ENCODE results near the gene BCKDK.
A peak's percentile ranks its signal among the peaks of the same experiment; 100 is the strongest.
"Not testable (repeated sequence)": the region's sequence is repeated elsewhere in the genome, so short reads cannot be mapped to it uniquely, and the experiment has no call there.

Gene BCKDK

GRCh38 chr16:31100876-31101641 is 7.1 kb upstream of the BCKDK start:
- DNase-seq = not testable (repeated sequence)

DNA sequence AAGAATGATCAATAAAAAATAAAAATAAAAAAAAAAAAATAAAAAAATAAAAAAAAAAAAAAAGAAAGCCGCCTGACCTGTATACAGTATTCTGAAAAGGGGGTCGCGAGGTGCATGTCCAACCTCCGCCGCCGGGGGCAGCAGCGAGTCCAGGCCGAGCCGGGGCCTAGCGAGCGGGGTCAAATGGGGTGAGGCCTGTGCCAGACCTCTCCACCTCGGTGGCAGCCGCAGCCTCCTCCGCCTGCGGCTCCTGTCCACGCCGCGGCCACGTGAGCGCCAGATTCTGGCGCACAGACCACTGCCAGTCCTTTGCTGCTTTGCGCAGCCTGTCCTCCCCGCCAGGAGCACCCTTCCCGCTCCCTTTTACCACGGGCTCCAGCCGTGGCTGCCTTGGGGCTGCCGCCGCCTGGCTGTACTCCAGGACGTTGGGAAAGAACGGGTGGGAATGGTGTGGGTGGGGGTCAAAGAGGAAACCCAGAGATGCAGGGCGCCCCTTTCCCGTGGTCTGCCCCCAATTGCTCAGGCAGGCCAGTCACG is 2.4 kb upstream of the BCKDK start:
- peak; percentile 41 for DNase-seq

DNA sequence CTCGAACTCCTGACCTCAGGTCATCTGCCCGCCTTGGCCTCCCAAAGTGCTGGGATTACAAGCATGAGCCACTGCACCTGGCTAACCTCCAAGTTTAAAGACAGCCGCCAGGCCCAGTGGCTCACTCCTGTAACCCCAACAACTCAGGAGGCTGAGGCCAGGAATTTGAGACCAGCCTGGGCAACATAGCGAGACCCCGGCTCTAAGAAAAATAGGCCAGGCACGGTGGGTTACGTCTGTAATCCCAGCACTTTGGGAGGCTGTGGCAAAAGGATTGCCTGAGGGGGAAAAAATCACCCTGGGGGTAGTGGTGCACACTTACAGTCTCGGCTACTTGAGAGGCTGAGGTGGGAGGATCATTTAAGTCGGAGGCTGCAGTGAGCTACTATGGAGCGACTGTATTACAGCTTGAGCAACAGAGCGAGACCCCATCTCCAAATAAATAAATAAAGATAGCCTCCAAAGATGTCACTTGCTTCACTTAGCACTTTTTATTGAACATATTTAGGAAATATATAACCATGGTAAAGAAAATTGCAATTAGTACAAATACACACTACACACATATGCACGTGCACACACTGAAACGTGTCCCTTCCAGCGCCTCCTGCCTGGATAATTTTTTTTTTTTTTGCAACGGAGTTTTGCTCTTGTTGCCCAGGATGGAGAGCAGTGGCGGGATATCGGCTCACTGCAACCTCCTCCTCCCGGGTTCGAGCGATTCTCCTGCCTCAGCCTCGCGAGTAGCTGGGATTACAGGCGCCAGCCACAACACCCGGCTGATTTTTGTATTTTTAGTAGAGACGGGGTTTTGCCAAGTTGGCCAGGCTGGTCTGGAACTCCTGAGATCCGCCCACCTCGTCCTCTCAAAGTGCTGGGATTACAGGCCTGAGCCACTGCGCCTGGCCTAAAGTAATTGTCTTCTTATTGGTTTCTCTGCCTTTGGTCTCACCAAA is 1.4 kb upstream of the BCKDK start:
- DNase-seq = no peak

DNA sequence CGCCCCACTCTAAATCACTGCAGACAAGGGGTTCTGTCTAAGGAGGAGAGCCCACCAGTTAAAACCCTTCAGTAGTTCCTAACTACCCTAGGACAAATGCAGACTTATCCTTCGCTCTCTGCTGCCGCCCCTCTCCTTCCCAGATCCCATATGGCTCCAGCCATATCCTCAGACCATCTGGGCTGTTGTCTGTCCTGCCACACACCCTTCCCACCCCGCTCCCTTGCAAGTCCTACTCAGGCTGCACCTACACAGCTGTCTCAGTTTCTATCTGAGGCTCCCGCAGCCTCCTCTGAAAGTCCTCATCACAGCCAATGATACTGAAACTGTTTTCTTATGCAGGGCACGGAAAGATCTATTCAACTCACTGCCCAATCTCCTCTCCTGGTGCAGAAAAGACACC is 720 bp upstream of the BCKDK start:
- no peak for DNase-seq

DNA sequence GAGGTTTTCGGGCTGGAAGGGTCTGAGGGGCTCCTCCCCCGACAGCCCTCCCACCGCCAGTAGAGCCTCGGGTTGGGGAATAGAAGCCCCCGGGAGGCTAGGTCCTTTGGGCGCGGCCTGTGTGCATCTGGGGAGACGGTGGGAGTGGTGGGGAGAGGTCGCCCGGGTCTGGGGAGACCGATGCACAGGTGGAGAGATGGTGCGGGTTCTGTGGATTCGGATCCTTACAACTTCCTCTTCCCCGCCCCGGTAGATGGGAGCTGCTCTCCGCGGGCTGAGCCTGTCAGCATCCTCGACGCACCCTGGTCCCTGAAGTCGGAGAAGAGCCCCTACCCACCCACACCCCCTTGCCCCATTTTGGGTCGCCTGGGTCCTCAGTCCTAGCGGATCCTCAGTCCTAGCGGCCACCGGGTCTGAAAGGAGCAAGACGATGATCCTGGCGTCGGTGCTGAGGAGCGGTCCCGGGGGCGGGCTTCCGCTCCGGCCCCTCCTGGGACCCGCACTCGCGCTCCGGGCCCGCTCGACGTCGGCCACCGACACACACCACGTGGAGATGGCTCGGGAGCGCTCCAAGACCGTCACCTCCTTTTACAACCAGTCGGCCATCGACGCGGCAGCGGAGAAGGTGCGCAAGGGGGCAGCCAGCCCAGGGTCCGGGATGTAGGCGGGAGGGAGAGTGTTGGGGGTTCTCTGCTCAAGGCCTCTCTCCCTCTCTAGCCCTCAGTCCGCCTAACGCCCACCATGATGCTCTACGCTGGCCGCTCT is 790 bp downstream of the BCKDK start:
- DNase-seq = no peak

GRCh38 chr16:31109622-31110021 is 1.4 kb downstream of the BCKDK start:
- DNase-seq = no peak

GRCh38 chr16:31110106-31111034 is 2.2 kb downstream of the BCKDK start:
- DNase-seq = no peak

- DNase-seq = no peak
Observed at GRCh38 chr16:31111881-31112466, 3.8 kb downstream of the BCKDK start.

- DNase-seq = no peak
Observed at GRCh38 chr16:31112711-31113110, 4.5 kb downstream of the BCKDK start.

DNA sequence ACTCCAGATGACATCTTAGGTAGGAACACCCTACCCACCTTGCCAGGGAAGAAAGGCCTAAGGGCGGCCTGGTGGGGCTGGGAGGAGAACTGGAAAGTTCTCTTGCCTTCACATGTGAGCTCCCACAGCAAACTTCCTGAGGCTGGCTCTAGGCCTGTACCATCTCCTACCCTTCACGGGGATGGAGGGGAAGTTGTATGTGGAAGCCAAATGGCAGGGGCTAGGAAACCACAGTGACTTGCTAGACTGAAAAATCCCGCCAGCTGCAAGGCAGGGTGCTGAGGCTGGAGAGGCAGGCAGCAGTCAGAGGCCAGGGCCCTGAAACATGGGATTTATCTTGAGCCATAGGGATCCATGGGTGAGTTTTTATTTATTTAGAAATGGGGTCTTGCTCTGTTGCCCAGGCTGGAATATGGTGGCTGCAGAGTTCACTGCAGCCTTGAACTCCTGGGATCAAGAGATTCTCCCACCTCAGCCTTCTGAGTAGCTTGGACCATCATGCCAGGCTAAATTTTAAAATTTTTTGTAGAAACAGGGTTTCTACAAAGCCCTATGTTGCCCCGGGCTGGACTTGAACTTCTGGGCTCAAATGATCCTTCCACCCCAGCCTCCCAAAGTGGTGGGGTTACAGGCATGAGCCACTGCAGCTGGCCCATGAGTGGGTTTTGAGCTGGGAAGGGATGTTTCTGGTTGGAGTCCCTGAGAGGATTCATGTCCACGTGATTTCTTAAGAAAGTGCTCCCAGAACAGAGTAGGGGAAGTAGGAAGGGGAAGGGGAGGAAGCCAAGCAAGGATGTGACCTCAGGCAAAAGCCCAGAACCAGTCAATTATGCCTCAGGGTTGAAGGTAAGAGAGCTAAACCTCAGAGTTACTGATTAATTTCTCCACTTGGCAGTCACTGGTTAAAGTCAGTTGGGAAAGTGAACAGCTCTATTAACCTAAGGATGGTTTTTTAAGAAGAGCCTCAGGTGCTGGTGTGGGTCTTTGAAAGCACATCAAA is 5.2 kb downstream of the BCKDK start:
- DNase-seq = no peak

DNA sequence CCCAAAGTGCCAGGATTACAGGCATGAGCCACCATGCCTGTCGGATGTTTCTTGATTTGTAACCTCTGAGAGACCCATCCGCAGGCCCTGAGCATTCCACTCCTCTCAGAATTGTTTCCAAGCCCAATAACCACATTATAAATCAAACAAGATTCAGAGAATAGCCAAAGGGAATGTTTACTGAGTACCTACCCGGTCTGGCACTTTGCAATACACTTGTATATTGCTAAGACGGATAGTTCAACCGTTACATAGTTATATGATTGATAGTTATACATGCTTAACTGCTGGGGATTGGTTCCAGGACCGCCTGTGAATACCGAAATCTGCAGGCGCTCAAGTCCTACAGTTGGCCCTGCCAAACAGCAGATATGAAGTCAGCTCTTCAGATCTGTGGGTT is 6.3 kb downstream of the BCKDK start:
- no peak for DNase-seq

DNA sequence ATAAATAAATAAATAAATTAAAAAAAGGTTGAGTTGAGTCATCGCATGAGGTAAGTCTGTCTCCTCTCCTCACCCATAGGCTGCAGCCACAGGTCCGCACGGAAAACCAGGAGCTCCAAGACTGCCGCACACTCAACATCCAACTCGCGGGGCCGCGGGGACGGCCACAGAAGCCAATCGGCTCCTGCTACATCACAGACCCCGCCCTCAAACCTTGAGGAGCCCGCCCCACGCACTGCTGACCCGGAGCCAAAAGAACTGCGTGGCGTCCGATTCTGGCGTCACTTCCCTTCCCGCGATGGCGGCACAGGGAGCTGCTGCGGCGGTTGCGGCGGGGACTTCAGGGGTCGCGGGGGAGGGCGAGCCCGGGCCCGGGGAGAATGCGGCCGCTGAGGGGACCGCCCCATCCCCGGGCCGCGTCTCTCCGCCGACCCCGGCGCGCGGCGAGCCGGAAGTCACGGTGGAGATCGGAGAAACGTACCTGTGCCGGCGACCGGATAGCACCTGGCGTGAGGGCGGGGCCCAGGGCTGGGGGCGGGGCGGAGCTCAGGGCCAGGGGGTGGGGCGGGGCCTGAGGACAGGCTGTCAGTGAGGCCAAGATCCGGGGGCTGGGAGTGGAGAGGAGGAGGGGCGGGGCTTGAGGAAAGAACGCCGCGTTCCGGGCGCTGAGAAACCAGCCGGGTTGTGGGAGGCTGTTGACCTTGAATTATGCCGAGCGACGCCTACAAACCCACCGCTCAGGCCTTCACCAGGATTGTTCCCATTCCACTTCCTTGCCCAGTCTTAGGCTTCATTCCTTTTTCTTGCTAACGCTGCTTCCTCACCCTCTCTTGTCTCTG is 9.4 kb downstream of the BCKDK start, which contains the start of gene KAT8:
KAT8 (plus strand) TSS at position 281 of the 839 bp plus-strand sequence; CDS start at position 299, 18 bp downstream.
- peak; percentile 88 for DNase-seq

GRCh38 chr16:31118223-31119155 is 10.3 kb downstream of the BCKDK start:
- no peak for DNase-seq

DNA sequence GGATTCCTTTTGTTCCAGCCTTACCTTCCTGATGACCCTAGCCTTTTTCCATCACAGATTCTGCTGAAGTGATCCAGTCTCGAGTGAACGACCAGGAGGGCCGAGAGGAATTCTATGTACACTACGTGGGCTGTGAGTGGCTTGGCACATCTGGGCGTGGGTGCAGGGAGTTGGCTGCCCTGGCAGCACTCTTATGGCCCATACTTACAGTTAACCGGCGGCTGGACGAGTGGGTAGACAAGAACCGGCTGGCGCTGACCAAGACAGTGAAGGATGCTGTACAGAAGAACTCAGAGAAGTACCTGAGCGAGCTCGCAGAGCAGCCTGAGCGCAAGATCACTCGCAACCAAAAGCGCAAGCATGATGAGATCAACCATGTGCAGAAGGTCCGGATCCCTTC is 11.9 kb downstream of the BCKDK start:
- DNase-seq = no peak

DNA sequence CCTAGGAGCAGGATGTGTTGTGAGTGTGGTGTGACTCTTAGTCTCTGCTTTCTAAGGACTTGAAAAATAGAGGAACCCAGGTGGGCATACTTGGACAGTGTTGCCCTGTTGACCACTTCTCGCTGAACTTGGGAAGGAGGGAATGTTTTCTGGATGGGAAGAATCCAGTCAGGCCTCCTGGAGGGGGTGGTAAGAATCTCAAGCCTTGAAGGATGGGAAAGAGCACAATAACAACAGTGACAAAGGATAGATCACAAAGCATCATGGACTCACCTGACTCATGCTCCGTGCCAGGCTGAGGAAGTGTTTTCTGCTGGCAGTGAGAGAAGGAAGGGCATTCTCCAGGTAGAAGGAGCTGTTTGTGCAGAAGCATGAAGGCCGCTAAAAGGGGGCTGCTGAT is 17.7 kb downstream of the BCKDK start:
- no peak for DNase-seq

DNA sequence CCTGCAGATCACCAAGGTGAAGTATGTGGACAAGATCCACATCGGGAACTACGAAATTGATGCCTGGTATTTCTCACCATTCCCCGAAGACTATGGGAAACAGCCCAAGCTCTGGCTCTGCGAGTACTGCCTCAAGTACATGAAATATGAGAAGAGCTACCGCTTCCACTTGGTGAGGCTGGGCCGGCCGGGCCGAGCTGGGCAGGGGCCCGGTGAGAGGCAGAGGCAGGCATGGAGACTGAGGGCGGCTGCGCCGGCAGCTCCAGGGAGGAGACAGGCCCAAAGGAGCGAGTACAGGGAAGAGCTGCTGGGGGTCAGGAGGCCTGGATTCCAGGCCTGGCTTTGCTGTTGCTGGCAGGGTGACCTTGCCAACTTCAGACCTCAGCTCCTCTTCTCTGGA is 19.0 kb downstream of the BCKDK start:
- no peak for DNase-seq

DNA sequence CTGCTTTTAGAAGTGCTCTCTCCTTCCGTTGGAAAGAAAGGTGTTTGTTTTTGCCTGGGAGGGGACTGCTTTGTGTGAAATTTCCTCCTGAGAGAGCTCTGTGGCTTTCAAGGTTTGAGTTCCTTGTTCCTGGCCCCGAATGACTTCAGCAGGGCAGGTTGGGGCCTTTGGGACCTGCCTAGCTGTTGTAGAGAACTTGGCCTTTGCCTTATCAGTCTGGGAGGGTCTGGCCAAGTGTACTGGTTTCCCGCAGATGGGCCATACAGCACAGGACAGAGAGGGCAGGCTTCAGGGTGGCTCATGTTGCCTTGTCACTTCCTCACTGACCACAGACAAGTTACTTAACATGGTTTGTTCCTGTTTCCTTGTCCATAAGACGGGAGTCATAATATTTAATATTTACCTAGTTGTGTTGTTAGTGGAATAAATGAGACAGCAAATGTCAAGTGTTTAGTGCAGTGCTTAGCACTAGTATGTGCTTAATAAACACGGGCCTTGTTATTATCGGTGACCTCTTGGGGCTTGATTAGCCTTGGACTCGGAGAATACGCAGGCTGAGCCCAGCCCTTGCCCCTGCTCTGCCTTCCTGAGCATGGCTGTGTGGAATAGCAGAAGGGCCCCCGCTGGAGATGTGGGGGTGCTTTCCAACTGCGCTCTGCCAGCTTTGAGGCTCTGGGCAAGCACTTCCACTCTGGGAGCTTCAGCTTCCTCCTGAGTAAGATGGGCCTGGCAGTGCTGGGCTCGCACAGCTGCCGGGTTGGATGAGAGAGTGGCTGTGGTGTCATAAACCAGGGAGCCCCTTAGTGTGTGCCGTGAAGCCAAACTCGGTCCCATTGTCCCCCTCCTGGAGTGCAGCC is 20.8 kb downstream of the BCKDK start:
- no peak for DNase-seq
